Measurements from ENCODE around the gene PIAS1. TPM values are rescaled to one million over a fixed set of nuclear protein-coding genes. Genes with fewer than 3 reads are reported as not detected.
"Not testable (repeated sequence)": the region's sequence is repeated elsewhere in the genome, so short reads cannot be mapped to it uniquely, and the experiment has no call there.

Gene PIAS1
- total RNA-seq, 4 donors from 2014 or later: 61.8 to 106 (median 86.3) TPM

DNA sequence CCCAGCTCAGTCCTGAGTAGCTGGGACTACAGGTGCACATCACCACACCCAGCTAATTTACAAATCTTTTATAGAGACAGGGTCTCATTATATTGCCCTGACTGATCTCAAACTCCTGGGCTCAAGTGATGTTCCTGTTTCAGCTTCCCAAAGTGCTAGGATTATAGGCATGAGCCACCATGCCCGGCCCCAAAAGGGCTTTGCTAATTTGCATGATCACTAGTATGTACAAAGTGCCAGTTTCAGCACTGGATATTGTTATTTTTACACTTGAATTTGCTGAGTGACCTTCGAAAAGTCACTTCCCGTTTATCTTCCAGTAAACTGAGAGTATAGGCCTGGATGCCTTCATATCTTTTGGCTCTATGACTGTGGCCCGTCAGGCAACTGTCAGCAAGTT lies 163.2 kb downstream of the PIAS1 start:
- DNase-seq (ENCODE audit: low spot score in 2 of 2): no peak
- H3K27me3 ChIP-seq: no peaks in the 10 kb centered on the region
- no peak overlapping the region for H3K27ac ChIP-seq
- H3K9me3 ChIP-seq: no peaks in the 10 kb centered on the region
- TF ChIP-seq, protein P1, sequence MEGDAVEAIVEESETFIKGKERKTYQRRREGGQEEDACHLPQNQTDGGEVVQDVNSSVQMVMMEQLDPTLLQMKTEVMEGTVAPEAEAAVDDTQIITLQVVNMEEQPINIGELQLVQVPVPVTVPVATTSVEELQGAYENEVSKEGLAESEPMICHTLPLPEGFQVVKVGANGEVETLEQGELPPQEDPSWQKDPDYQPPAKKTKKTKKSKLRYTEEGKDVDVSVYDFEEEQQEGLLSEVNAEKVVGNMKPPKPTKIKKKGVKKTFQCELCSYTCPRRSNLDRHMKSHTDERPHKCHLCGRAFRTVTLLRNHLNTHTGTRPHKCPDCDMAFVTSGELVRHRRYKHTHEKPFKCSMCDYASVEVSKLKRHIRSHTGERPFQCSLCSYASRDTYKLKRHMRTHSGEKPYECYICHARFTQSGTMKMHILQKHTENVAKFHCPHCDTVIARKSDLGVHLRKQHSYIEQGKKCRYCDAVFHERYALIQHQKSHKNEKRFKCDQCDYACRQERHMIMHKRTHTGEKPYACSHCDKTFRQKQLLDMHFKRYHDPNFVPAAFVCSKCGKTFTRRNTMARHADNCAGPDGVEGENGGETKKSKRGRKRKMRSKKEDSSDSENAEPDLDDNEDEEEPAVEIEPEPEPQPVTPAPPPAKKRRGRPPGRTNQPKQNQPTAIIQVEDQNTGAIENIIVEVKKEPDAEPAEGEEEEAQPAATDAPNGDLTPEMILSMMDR (IDR thresholded peaks at IDR 0.05): no peak
- TF ChIP-seq EP300 (IDR thresholded peaks at IDR 0.05): no peak
- TF ChIP-seq POLR2A (IDR thresholded peaks at IDR 0.05): no peak
- H3K4me1 ChIP-seq: no peaks in the 10 kb centered on the region
- 85 to 90% methylated on average over 4 of the region's 4 CpGs for WGBS, 2 donors
- no peak overlapping the region for H3K4me3 ChIP-seq
- peaks cover 0 to 37% (median 0%) of the 10 kb centered on the region in 3 donors for H3K36me3 ChIP-seq

DNA sequence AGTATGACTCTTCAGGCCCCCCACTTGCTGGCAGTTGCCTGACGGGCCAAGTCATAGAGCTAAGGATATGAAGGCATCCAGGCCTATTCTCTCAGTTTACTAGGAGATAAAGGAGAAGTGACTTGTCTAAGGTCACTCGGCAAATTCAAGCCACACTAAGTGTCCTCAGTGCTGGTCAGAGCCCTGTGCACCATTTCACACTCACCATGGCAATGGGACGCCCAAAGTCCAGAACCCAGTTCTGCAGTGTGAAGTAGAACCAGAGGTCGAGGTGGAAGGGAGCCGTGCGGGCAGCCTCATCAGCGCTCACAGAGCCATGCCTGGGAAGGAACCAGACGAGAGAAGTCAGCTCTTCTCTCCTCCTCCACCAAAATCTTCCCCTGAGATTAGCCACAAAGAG lies 164.2 kb downstream of the PIAS1 start:
- H3K4me3 ChIP-seq: no peak overlapping the region
- WGBS, 2 donors: 96 to 97% methylated on average over 8 of the region's 8 CpGs
- peak in 1 of 2 donors; percentile 0 for DNase-seq (ENCODE audit: low spot score in 2 of 2)
- peaks cover 0 to 2% (median 0%) of the 10 kb centered on the region in 4 donors for H3K4me1 ChIP-seq
- no peak for TF ChIP-seq EP300 (IDR thresholded peaks at IDR 0.05)
- TF ChIP-seq, protein P1 (IDR thresholded peaks at IDR 0.05): no peak
- no peak for TF ChIP-seq POLR2A (IDR thresholded peaks at IDR 0.05)
- H3K36me3 ChIP-seq: peaks cover 0 to 37% (median 0%) of the 10 kb centered on the region in 3 donors
- no peak overlapping the region for H3K27ac ChIP-seq
- H3K9me3 ChIP-seq: no peaks in the 10 kb centered on the region
- H3K27me3 ChIP-seq: no peaks in the 10 kb centered on the region

DNA sequence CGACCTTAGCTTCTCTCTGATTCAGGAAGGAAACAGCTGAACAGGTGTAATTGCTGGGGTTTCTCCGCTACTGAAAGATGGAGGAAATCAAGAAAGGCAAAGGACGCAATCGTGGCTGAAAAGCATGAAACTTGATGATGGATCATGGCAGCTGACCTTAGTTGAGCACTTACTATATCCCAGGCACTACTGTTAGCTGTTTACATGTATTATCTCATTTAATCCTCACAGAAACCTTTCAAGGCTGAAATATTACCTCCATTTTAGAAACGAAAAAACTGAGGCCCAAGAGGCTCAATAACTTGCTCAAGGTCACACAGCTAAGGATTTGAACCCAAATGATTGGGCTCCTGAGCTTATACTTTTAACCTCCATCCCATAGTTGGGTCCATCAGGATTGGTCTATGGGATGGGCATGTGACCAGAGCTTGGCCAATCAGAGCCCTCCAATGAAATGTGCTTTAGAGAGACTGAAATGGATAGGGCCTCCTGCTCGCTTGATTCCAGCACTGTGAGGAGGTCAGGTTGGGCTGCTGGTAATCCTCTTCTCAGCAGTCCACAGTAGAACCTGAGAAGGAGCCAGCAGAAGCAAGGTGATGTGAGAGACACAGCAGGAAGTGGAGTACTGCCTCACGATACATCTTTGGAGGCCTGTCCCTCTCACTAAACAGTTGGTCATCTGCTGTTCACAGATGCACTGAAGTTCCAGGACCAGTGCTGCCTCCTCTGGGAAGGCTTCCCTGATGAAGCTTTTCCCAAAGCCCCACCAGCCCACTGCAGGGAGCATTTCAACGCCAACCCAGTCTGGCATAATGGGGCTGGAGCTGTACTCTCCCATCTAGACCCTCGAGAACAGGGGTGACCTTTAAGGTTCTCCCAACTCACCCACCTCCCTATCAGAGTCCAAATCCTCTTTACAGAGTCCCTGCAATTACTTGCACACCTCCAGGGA lies 165.0 kb downstream of the PIAS1 start:
- no peak for TF ChIP-seq EP300 (IDR thresholded peaks at IDR 0.05)
- TF ChIP-seq POLR2A (IDR thresholded peaks at IDR 0.05): no peak
- TF ChIP-seq, protein P1 (IDR thresholded peaks at IDR 0.05): no peak
- Histone ChIP-seq H3K36me3 (peaks cover 0 to 33% (median 0%) of the 10 kb centered on the region in 3 donors), H3K9me3 (no peaks in the 10 kb centered on the region), H3K4me1 (peaks cover 0 to 3% (median 0%) of the 10 kb centered on the region in 4 donors), H3K4me3 (no peak overlapping the region), H3K27me3 (no peaks in the 10 kb centered on the region), H3K27ac (no peak overlapping the region)
- 94 to 96% methylated on average over 9 of the region's 9 CpGs for WGBS, 2 donors
- DNase-seq (ENCODE audit: low spot score in 2 of 2): peak in 1 of 2 donors; percentile 1

DNA sequence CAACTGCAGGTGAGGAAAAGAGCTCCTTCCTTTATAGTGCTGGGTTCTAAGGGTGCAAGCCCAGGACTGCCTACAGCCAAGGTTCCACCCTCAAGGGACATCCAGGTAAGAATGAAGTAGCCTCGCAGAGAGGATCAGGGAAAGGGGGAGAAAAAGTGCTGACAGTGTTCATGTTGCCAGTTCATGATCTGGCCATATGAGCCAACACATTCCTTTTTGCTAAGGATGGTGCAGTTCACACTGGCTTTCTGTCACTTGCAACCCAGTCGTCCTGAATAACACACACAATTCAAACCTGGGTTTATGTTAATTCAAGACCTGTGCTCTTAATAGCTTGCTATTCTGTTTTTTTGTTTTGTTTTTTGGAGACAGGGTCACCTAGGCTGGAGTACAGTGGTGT lies 166.4 kb downstream of the PIAS1 start:
- Histone ChIP-seq H3K27me3 (no peaks in the 10 kb centered on the region), H3K27ac (no peak overlapping the region), H3K4me1 (peaks cover 0 to 3% (median 0%) of the 10 kb centered on the region in 4 donors), H3K36me3 (peaks cover 0 to 30% (median 0%) of the 10 kb centered on the region in 3 donors), H3K4me3 (no peak overlapping the region), H3K9me3 (no peaks in the 10 kb centered on the region)
- no peak for DNase-seq (ENCODE audit: low spot score in 2 of 2)
- 88 to 95% methylated on average over 2 of the region's 2 CpGs for WGBS, 2 donors
- TF ChIP-seq EP300 (IDR thresholded peaks at IDR 0.05) (no peak), POLR2A (IDR thresholded peaks at IDR 0.05) (no peak)
- TF ChIP-seq, protein P1 (IDR thresholded peaks at IDR 0.05): no peak

- H3K27ac ChIP-seq: no peak overlapping the region
- H3K4me3 ChIP-seq: no peak overlapping the region
- H3K36me3 ChIP-seq: peaks cover 0 to 28% (median 0%) of the 10 kb centered on the region in 3 donors
- peaks cover 0 to 3% (median 0%) of the 10 kb centered on the region in 4 donors for H3K4me1 ChIP-seq
- no peaks in the 10 kb centered on the region for H3K9me3 ChIP-seq
- DNase-seq (ENCODE audit: low spot score in 2 of 2): no peak
- WGBS, 2 donors: 100% methylated on average over 6 of the region's 6 CpGs
- TF ChIP-seq, protein P1 (IDR thresholded peaks at IDR 0.05): no peak
- TF ChIP-seq EP300 (IDR thresholded peaks at IDR 0.05): no peak
- TF ChIP-seq POLR2A (IDR thresholded peaks at IDR 0.05): no peak
- H3K27me3 ChIP-seq: no peaks in the 10 kb centered on the region
These were observed 166.9 kb downstream of the PIAS1 start for GRCh38 chr15:68220967-68221366.

DNA sequence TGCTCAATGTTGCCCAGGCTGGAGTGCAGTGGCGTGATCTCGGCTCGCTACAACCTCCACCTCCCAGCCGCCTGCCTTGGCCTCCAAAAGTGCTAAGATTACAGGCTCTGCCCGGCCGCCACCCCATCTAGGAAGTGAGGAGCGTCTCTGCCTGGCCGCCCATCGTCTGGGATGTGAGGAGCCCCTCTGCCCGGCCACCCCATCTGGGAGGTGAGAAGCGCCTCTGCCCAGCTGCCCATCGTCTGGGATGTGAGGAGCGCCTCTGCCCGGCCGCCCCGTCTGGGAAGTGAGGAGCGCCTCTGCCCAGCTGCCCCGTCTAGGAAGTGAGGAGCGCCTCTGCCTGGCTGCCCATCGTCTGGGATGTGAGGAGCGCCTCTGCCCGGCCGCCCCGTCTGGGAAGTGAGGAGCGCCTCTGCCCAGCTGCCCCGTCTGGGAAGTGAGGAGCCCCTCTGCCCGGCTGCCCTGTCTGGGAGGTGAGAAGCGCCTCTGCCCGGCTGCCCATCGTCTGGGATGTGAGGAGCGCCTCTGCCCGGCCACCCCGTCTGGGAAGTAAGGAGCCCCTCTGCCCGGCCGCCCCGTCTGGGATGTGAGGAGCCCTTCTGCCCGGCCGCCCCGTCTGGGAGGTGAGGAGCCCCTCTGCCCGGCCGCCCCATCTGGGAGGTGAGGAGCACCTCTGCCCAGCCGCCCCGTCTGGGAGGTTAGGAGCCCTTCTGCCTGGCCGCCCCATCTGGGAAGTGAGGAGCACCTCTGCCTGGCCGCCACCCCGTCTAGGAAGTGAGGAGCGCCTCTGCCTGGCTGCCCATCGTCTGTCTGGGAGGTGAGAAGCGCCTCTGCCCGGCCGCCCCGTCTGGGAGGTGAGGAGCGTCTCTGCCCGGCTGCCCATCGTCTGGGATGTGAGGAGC lies 167.7 kb downstream of the PIAS1 start:
- not testable (repeated sequence) for H3K27ac ChIP-seq; DNase-seq (ENCODE audit: low spot score in 2 of 2); H3K4me3 ChIP-seq; H3K4me1 ChIP-seq; H3K9me3 ChIP-seq; H3K27me3 ChIP-seq
- 92 to 96% methylated on average over 29 to 51 of the region's 55 CpGs for WGBS, 2 donors
- H3K36me3 ChIP-seq: peaks cover 0 to 20% (median 0%) of the 10 kb centered on the region in 3 donors

- H3K9me3 ChIP-seq; H3K4me1 ChIP-seq; H3K27me3 ChIP-seq; H3K4me3 ChIP-seq; DNase-seq (ENCODE audit: low spot score in 2 of 2); H3K27ac ChIP-seq: not testable (repeated sequence)
- peaks cover 0 to 14% (median 0%) of the 10 kb centered on the region in 3 donors for H3K36me3 ChIP-seq
- WGBS, 2 donors: 93 to 99% methylated on average over 11 to 18 of the region's 18 CpGs
These were observed 168.3 kb downstream of the PIAS1 start for GRCh38 chr15:68222432-68222743.

Data from tibial nerve (tissue), 4 donors.